ENCODE data around the gene TOMM40.

- TF ChIP-seq CTCF (conservative IDR thresholded peaks at IDR 0.05) (no peak), ZFX (IDR thresholded peaks at IDR 0.05) (no peak)
Observed at GRCh38 chr19:44948763-44949374, 57.8 kb downstream of the TOMM40 start.
